ENCODE measurements around the gene ZMAT1. TPM values are rescaled to one million over a fixed set of nuclear protein-coding genes. Genes with fewer than 3 reads are reported as not detected.

The ZMAT1 gene
- total RNA-seq, 2 experiments from 2014 or later, result 3.7 to 3.9 TPM

GRCh38 chrX:101906136-101906796, 25.6 kb downstream of the ZMAT1 start:
- Mint-ChIP-seq H3K9me3 (peaks cover 12% of the 10 kb centered on the region), H3K4me3 (no peak overlapping the region), H3K4me1 (ENCODE audit: low read depth) (no peaks in the 10 kb centered on the region), H3K27me3 (no peaks in the 10 kb centered on the region), H3K36me3 (peaks cover 7% of the 10 kb centered on the region), H3K27ac (no peak overlapping the region)
- intact Hi-C loops (cut with micrococcal nuclease), result no loop called here
- CTCF ChIA-PET, result no interaction called here
- POLR2A ChIA-PET, result no interaction called here
- DNase-seq, result no peak

- ChIA-PET CTCF (no interaction called here), POLR2A (no interaction called here)
- H3K27ac Mint-ChIP-seq, result no peak overlapping the region
- H3K4me1 Mint-ChIP-seq (ENCODE audit: low read depth), result no peaks in the 10 kb centered on the region
- peaks cover 2% of the 10 kb centered on the region for H3K36me3 Mint-ChIP-seq
- H3K9me3 Mint-ChIP-seq, result peaks cover 3% of the 10 kb centered on the region
- H3K4me3 Mint-ChIP-seq, result no peak overlapping the region
- no peak for DNase-seq
- intact Hi-C loops (cut with micrococcal nuclease), result no loop called here
- H3K27me3 Mint-ChIP-seq, result no peaks in the 10 kb centered on the region
These were observed 26.8 kb downstream of the ZMAT1 start for GRCh38 chrX:101904996-101905395.

Other genes starting within 250 kb of the ZMAT1 start
- under 1 TPM; 0.40 to 0.51 TPM for gene TCEAL2, start 193.7 kb upstream of the ZMAT1 start, total RNA-seq
- not detected for gene TCEAL6, start 210.5 kb upstream of the ZMAT1 start, total RNA-seq
- gene BEX5, start 223.9 kb upstream of the ZMAT1 start, total RNA-seq, result 1 to 10 TPM; 7.0 to 8.4 TPM

Measured in activated CD4-positive, alpha-beta memory T cell treated with anti-CD3 and anti-CD28 coated beads for 36 hours (primary cell).